ENCODE results near the gene GCA.

Gene GCA

DNA sequence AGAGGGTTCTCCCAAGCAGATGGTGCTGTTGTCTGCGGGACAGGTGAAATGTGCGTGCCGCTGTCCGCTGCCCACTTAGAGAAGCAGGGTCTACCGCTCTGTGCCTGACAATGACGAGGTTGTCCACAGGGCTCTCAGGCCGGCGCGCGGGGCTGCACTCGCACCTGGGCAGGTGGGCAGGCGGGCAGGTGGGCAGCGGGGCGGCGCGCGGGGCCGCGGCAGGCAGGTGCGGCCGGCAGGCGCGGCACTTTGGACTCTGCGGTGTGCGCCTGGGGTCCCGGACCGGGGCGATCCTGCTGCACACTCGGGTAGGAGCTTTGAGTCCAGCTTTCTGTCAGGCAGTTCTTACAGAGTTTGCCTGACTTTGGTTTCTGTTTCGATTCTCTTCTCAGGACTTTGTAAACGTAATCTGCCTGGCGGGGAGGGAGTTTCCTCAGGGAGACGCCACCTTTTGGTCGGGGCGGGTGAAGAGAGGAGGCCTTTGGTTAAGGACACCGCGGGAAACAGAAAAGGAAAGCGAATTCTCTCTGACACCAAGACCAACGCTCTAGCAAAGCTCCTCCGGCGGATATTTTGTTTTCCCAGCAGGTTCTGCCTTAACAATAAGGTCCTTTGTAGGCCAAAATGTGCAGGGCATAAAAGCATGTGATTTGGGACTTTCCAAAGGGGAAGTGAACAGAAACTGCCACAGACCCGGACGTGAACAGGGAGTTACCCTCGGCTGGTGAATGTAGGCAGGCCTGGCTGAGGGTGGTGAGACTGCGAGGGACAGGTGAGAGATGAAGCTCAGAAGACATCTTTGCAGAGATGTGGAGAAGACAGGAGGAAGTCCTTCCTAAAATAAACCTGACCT lies 25.4 kb upstream of the GCA start, which contains the start of gene IFIH1:
TSS of gene IFIH1 (minus strand) at position 357 of the 853 bp plus-strand sequence. CDS start 377 bp downstream, outside the sequence.
- DNase-seq (ENCODE audit: low spot score), result peak; percentile 39
- no CpG with 5 or more reads among the region's 45 CpGs for WGBS, 2 donors (ENCODE audit: extremely low coverage in 2 of 2, insufficient read length in 2 of 2, insufficient replicate concordance in 1 of 2)

DNA sequence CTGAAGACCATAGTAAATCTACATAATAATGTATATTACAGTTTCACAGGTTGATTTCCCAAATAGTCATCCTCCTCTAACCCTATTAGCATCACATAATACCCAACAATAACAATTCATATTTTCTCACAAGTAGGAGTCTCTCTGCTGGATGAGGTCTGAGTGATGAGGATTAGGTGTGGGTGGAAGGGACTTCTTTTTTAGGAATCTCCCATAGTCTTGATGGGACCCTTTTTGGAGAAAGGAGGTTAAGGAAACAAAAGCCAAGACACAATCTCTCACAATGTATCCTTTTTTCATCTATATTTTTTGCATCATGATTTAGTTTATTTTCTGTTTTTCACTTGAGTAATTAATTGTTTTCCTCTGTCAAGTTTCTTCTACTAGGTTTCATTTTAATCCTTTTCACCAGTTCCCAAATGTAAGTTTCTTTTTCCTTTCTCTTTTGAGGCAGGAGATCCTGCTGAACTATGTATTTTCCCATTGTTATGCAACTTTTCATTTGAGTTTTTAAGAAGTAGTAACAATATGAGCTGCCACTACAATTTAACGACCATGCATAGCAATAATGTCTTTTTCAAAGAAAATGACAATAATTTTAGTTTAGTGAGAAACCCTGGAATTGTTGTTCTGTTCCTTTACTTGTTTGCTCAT lies 22.9 kb upstream of the GCA start:
- Histone ChIP-seq H3K18ac (ENCODE audit: low read length) (no peak overlapping the region), H3K14ac (ENCODE audit: low read length) (no peak overlapping the region), H3K4me1 (ENCODE audit: control insufficient read depth in 2 of 2, insufficient read depth in 1 of 2, low read depth in 1 of 2, low read length in 2 of 2) (peaks cover 0 to 5% of the 10 kb centered on the region in 2 donors), H3K9me3 (replicated peaks in 1 of 2; ENCODE audit: control insufficient read depth in 2 of 2, insufficient read depth in 1 of 2, low read depth in 1 of 2, low read length in 2 of 2) (peaks cover 0 to 2% of the 10 kb centered on the region in 2 donors), H2BK15ac (ENCODE audit: low read length) (no peak overlapping the region), H4K8ac (ENCODE audit: low read depth, low read length) (no peak overlapping the region), H2BK5ac (ENCODE audit: low read length) (no peak overlapping the region), H3K4ac (ENCODE audit: low read length) (no peak overlapping the region), H3K36me3 (replicated peaks in 1 of 2; ENCODE audit: control insufficient read depth in 2 of 2, insufficient read depth in 2 of 2, low read length in 2 of 2) (no peaks in the 10 kb centered on the region), H3K79me1 (ENCODE audit: low read depth, low read length) (peaks cover 1% of the 10 kb centered on the region), H3K9ac (ENCODE audit: low read depth, low read length, poor library complexity) (no peak overlapping the region), H4K91ac (ENCODE audit: low read depth, low read length, poor library complexity) (no peak overlapping the region), H3K27me3 (ENCODE audit: control insufficient read depth in 3 of 3, insufficient read depth in 3 of 3, low read depth in 1 of 3, low read length in 3 of 3) (peaks cover 0 to 29% (median 10%) of the 10 kb centered on the region in 3 experiments), H2BK120ac (ENCODE audit: low read depth, low read length) (no peak overlapping the region), H3K4me3 (ENCODE audit: low read length in 2 of 2) (no peak overlapping the region), H2AFZ (ENCODE audit: low read length) (no peak overlapping the region), H3K27ac (replicated peaks; ENCODE audit: low read length) (no peak overlapping the region), H2BK12ac (ENCODE audit: low read length) (no peak overlapping the region), H3K23ac (ENCODE audit: low read depth, low read length, poor library complexity) (no peak overlapping the region), H3K4me2 (ENCODE audit: insufficient read depth, low read length, poor library complexity, severe bottlenecking) (no peak overlapping the region), H2AK5ac (ENCODE audit: low read depth, low read length) (no peak overlapping the region)
- DNase-seq (ENCODE audit: low spot score), result no peak
- WGBS, 2 donors (ENCODE audit: extremely low coverage in 2 of 2, insufficient read length in 2 of 2, insufficient replicate concordance in 1 of 2), result no CpG with 5 or more reads among the region's 1 CpG

More for the DNA sequence above, 25.4 kb upstream of the GCA start, which contains the start of gene IFIH1:
- peak within 1 kb of the TSS; percentile 85 for H2BK15ac ChIP-seq (ENCODE audit: low read length)
- H3K79me1 ChIP-seq (ENCODE audit: low read depth, low read length), result peaks cover 1% of the 10 kb centered on the region
- peak within 1 kb of the TSS; percentile 65 for H3K23ac ChIP-seq (ENCODE audit: low read depth, low read length, poor library complexity)
- H4K91ac ChIP-seq (ENCODE audit: low read depth, low read length, poor library complexity), result no peak within 1 kb of the TSS
- no peak within 1 kb of the TSS for H3K27ac ChIP-seq (replicated peaks; ENCODE audit: low read length)
- H3K4me3 ChIP-seq (ENCODE audit: low read length in 2 of 2), result peak within 1 kb of the TSS; percentile 50 to 77
- peaks cover 0 to 5% of the 10 kb centered on the region in 2 donors for H3K4me1 ChIP-seq (ENCODE audit: control insufficient read depth in 2 of 2, insufficient read depth in 1 of 2, low read depth in 1 of 2, low read length in 2 of 2)
- H3K36me3 ChIP-seq (replicated peaks in 1 of 2; ENCODE audit: control insufficient read depth in 2 of 2, insufficient read depth in 2 of 2, low read length in 2 of 2), result no peaks in the 10 kb centered on the region
- H3K9me3 ChIP-seq (replicated peaks in 1 of 2; ENCODE audit: control insufficient read depth in 2 of 2, insufficient read depth in 1 of 2, low read depth in 1 of 2, low read length in 2 of 2), result peaks cover 0 to 2% of the 10 kb centered on the region in 2 donors
- H2BK12ac ChIP-seq (ENCODE audit: low read length), result peak within 1 kb of the TSS; percentile 58
- peaks cover 0 to 29% (median 10%) of the 10 kb centered on the region in 3 experiments for H3K27me3 ChIP-seq (ENCODE audit: control insufficient read depth in 3 of 3, insufficient read depth in 3 of 3, low read depth in 1 of 3, low read length in 3 of 3)
- H3K4me2 ChIP-seq (ENCODE audit: insufficient read depth, low read length, poor library complexity, severe bottlenecking), result peak within 1 kb of the TSS; percentile 77
- H3K9ac ChIP-seq (ENCODE audit: low read depth, low read length, poor library complexity), result peak within 1 kb of the TSS; percentile 81
- H4K8ac ChIP-seq (ENCODE audit: low read depth, low read length), result peak within 1 kb of the TSS; percentile 17
- peak within 1 kb of the TSS; percentile 63 for H2AK5ac ChIP-seq (ENCODE audit: low read depth, low read length)
- no peak within 1 kb of the TSS for H2BK120ac ChIP-seq (ENCODE audit: low read depth, low read length)
- peak within 1 kb of the TSS; percentile 71 for H3K14ac ChIP-seq (ENCODE audit: low read length)
- H2BK5ac ChIP-seq (ENCODE audit: low read length), result peak within 1 kb of the TSS; percentile 24
- no peak within 1 kb of the TSS for H3K4ac ChIP-seq (ENCODE audit: low read length)
- peak within 1 kb of the TSS; percentile 93 for H2AFZ ChIP-seq (ENCODE audit: low read length)
- H3K18ac ChIP-seq (ENCODE audit: low read length), result peak within 1 kb of the TSS; percentile 92

DNA sequence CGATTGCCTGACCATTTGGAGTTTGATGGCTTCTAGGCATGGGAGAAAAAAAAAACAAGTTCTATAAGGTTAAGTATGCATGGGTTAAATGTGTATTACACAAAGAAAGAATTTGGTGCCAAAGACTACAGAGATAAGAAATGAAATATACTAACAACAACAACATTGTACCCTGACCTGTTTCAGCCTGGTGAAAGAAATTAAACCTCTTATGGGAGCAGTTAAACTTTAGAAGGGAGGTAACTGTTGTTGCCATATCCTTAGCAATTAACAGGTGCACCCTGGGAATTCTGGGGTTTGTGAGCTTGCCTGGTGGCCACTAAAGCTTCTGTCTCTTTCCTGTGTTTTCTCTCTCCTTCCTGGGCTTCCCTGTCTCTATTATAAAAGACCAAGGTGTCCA lies 19.0 kb upstream of the GCA start:
- Histone ChIP-seq H2BK15ac (ENCODE audit: low read length) (no peak overlapping the region), H3K9me3 (replicated peaks in 1 of 2; ENCODE audit: control insufficient read depth in 2 of 2, insufficient read depth in 1 of 2, low read depth in 1 of 2, low read length in 2 of 2) (peaks cover 1 to 5% of the 10 kb centered on the region in 2 donors), H3K18ac (ENCODE audit: low read length) (no peak overlapping the region), H2BK12ac (ENCODE audit: low read length) (no peak overlapping the region), H3K36me3 (replicated peaks in 1 of 2; ENCODE audit: control insufficient read depth in 2 of 2, insufficient read depth in 2 of 2, low read length in 2 of 2) (no peaks in the 10 kb centered on the region), H2AK5ac (ENCODE audit: low read depth, low read length) (no peak overlapping the region), H3K9ac (ENCODE audit: low read depth, low read length, poor library complexity) (no peak overlapping the region), H3K4me1 (ENCODE audit: control insufficient read depth in 2 of 2, insufficient read depth in 1 of 2, low read depth in 1 of 2, low read length in 2 of 2) (no peaks in the 10 kb centered on the region), H3K14ac (ENCODE audit: low read length) (no peak overlapping the region), H2BK5ac (ENCODE audit: low read length) (no peak overlapping the region), H4K8ac (ENCODE audit: low read depth, low read length) (no peak overlapping the region), H3K27ac (replicated peaks; ENCODE audit: low read length) (no peak overlapping the region), H2BK120ac (ENCODE audit: low read depth, low read length) (no peak overlapping the region), H3K4me2 (ENCODE audit: insufficient read depth, low read length, poor library complexity, severe bottlenecking) (no peak overlapping the region), H3K27me3 (ENCODE audit: control insufficient read depth in 3 of 3, insufficient read depth in 3 of 3, low read depth in 1 of 3, low read length in 3 of 3) (peaks cover 0 to 10% (median 0%) of the 10 kb centered on the region in 3 experiments), H4K91ac (ENCODE audit: low read depth, low read length, poor library complexity) (no peak overlapping the region), H3K4me3 (ENCODE audit: low read length in 2 of 2) (no peak overlapping the region), H3K79me1 (ENCODE audit: low read depth, low read length) (no peaks in the 10 kb centered on the region), H3K23ac (ENCODE audit: low read depth, low read length, poor library complexity) (no peak overlapping the region), H3K4ac (ENCODE audit: low read length) (no peak overlapping the region), H2AFZ (ENCODE audit: low read length) (peak overlapping the region; percentile 55)
- no CpG with 5 or more reads among the region's 1 CpG for WGBS, 2 donors (ENCODE audit: extremely low coverage in 2 of 2, insufficient read length in 2 of 2, insufficient replicate concordance in 1 of 2)
- no peak for DNase-seq (ENCODE audit: low spot score)

Data from neuronal stem cell (in vitro differentiated cells).